Measurements from ENCODE around the gene RSRC1. TPM values are rescaled to one million over a fixed set of nuclear protein-coding genes. Genes with fewer than 3 reads are reported as not detected.

The RSRC1 gene
- total and polyA plus RNA-seq, 2 of the 13 experiments (the other 11 are each of a cell fraction or from before 2014, with no cell fraction given), result 4.9 to 63.0 TPM

DNA sequence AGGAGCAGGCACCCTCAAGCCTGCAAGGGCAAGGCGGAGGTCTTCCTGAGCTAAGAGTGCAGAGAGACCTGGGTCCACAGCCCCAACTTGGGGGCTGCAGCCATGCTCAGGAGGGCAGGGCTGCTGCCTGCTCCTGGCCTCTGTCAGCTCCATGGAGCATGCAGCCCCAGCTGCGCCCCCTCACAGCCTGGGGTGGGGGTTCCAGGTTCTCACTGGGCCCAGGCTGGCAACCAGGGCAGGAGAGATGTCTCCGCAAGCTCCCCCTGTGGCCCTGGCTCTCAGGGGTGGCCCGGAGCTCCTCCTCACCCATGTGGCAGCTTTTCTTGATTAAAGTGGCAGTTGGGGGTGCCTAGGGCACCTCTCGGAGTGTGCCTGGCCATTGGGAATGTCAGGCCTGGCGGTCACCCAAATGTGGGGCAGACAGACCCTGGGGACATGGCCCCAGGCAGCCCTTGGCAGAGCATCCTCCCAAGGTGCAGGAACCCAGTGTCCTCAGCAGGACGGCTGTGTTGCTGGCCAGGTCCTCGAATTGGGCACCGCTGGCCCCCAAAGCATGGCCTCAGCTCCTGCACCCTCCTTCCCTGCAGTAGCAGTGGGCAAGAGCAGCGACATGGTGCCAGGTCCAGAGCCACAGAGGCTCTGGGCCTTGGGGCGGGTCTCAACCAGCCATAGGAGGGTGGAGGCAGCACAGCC lies 251.0 kb downstream of the RSRC1 start (continued):
- TF ChIP-seq, protein P1, sequence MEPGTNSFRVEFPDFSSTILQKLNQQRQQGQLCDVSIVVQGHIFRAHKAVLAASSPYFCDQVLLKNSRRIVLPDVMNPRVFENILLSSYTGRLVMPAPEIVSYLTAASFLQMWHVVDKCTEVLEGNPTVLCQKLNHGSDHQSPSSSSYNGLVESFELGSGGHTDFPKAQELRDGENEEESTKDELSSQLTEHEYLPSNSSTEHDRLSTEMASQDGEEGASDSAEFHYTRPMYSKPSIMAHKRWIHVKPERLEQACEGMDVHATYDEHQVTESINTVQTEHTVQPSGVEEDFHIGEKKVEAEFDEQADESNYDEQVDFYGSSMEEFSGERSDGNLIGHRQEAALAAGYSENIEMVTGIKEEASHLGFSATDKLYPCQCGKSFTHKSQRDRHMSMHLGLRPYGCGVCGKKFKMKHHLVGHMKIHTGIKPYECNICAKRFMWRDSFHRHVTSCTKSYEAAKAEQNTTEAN (CRISPR knock-in tag; conservative IDR thresholded peaks at IDR 0.05), result no peak
- TF ChIP-seq, protein P2, sequence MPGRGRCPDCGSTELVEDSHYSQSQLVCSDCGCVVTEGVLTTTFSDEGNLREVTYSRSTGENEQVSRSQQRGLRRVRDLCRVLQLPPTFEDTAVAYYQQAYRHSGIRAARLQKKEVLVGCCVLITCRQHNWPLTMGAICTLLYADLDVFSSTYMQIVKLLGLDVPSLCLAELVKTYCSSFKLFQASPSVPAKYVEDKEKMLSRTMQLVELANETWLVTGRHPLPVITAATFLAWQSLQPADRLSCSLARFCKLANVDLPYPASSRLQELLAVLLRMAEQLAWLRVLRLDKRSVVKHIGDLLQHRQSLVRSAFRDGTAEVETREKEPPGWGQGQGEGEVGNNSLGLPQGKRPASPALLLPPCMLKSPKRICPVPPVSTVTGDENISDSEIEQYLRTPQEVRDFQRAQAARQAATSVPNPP (CRISPR knock-in tag; IDR thresholded peaks at IDR 0.05), result no peak
- TF ChIP-seq NFYB (CRISPR knock-in tag; IDR thresholded peaks at IDR 0.05) (no peak), USF2 (IDR thresholded peaks at IDR 0.05; ENCODE audit: low read depth, low read length) (no peak), USF2 (CRISPR knock-in tag; IDR thresholded peaks at IDR 0.05; ENCODE audit: borderline replicate concordance) (no peak), ZNF274 (CRISPR knock-in tag; IDR thresholded peaks at IDR 0.05) (no peak), ZNF766 (CRISPR knock-in tag; IDR thresholded peaks at IDR 0.05; ENCODE audit: borderline replicate concordance) (no peak), HES4 (CRISPR knock-in tag; IDR thresholded peaks at IDR 0.05; ENCODE audit: borderline replicate concordance) (no peak), MAF1 (CRISPR knock-in tag; IDR thresholded peaks at IDR 0.05; ENCODE audit: borderline replicate concordance) (no peak), NFE2L2 (IDR thresholded peaks at IDR 0.05; ENCODE audit: low read length) (no peak)

All from HepG2 (cell line).